ENCODE results near the gene WDR76. TPM values are rescaled to one million over a fixed set of nuclear protein-coding genes. Genes with fewer than 3 reads are reported as not detected.

The WDR76 gene
- total RNA-seq, 1 experiment from 2014 or later: 43.2 TPM

DNA sequence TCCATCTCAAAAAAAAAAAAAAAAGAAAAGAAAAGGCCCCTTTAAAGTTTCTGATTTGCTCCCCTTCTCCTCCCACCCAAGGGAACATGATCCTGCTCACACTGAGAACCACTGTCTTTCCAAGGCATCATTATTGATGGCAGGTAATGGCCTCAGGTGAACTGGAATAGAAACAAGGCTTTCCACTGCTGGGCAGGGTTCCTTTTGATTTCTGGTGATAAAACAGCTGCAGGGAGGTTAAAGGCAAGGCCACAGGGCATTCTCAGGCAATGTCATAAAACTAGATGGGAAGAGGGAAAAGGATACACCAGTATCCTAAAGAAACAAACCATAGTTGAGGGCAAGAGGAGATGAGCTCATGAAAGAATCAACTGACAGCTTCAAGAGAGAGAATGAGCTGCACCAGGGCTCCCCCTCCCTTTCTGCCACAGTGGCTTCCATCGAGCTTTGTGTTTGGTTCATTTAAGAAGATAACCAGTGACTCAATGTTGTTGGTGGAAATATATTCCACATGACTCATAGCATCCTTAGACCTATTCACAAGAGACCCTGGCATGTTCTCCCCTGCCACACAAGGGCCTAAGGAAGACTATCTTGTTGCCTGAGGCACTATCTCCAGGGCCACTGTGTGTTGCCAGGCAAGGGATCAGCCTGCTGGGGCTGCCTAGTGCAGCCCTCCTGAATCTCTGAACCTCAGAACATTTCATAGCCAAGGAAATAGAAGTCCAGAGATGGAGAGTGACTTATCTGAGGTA lies 86.4 kb downstream of the WDR76 start:
- peak; percentile 99 for DNase-seq (ENCODE audit: low read depth)

DNA sequence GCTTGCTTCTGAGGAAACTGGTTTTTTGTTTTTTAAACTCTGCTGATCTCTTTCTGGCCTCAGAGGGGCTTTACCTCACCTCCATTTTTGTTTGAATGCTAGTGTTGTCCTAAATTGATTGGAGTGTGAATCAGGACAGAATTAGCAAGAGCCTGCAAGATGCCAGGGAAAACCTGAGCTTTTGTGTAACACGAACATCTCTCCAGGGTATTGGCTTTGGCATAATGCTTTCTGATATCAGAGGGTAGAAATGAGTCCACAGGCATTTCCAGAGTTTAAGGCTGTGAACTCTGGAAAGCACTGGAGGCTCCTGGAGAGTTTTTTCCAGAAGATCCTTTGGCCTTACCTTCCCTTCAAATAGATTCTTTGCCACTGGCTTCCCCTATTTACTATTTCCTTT lies 87.1 kb downstream of the WDR76 start:
- DNase-seq (ENCODE audit: low read depth): peak; percentile 13

DNA sequence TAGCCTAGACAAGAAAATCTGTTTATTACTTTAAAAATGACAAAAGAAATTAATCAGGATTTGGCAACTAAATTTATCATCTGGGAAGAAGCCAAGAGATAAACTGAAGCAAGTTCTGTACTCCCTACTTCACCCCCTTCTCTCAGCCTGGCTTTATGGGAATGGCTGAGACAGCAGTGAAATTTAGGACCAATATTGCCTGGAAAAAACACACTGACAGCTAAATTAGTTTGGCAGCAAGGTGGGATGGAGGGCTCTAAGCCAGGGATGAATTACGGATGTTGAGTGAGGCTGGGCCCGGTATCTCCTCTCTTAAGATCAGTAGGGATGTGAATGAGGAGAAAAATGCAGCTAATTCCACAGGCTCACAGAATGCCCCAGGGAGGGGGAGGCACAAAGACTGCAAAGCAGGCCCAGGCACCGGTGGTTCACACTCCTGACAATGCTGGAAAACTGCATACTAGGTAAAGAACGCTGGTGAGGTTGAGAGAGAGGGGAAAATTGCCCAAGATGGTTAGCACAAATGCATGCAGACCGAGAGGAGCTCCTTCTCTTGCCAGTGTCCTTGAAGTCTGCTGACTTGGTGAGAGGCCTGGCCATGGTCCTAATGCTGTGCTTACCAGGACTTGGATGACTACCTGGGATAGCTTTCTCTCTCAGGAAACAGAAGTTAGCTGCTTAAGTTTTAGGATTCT lies 89.0 kb downstream of the WDR76 start:
- no peak for DNase-seq (ENCODE audit: low read depth)

DNA sequence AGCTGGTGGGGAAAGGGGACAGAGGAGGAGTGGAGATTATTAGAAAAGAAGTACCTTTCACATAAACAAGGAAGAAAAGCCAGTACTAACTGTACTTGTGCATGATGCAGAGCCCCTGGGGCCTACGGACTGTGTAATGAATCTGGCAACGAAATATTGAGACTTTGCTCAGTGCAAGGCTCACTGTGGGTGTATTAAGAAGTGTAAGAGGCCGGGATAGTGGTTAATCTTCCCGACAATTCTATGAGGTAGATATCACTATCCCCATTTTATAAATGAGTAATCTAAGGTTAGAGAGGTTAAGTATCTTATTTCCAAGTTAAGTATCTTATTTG lies 89.5 kb downstream of the WDR76 start:
- DNase-seq (ENCODE audit: low read depth): no peak

Other genes starting within 250 kb of the WDR76 start
- 6.5 and 10.2 TPM in 2 replicates for gene PPIP5K1, start 236.8 kb upstream of the WDR76 start, total RNA-seq (2014; rRNA removed)
- not detected in 2 replicates for gene CKMT1B, start 233.0 kb upstream of the WDR76 start, total RNA-seq (2014; rRNA removed)
- not detected in 2 replicates for gene STRC, start 208.2 kb upstream of the WDR76 start, total RNA-seq (2014; rRNA removed)
- gene CATSPER2, start 178.2 kb upstream of the WDR76 start, total RNA-seq (2014; rRNA removed): 0.29 and 0.58 TPM in 2 replicates
- not detected in 2 replicates for gene CKMT1A, start 133.1 kb upstream of the WDR76 start, total RNA-seq (2014; rRNA removed)
- 165 and 172 TPM in 2 replicates for gene PDIA3, start 80.6 kb upstream of the WDR76 start, total RNA-seq (2014; rRNA removed)
- gene ELL3, start 50.0 kb upstream of the WDR76 start, total RNA-seq (2014; rRNA removed): 1.3 and 2.5 TPM in 2 replicates
- gene SERF2, start 34.7 kb upstream of the WDR76 start, total RNA-seq (2014; rRNA removed): 1,349 and 2,104 TPM in 2 replicates
- 0.11 TPM in 1 of 2 replicates, not detected in the other for gene SERINC4, start 26.8 kb upstream of the WDR76 start, total RNA-seq (2014; rRNA removed)
- gene HYPK, start 26.4 kb upstream of the WDR76 start, total RNA-seq (2014; rRNA removed): 8.8 and 10.3 TPM in 2 replicates
- gene MFAP1, start 2.3 kb upstream of the WDR76 start, total RNA-seq (2014; rRNA removed): 31.0 and 36.4 TPM in 2 replicates